Caco-2 (cell line): ENCODE measurements around the gene RNF11. TPM values are rescaled to one million over a fixed set of nuclear protein-coding genes. Genes with fewer than 3 reads are reported as not detected.

Experiments used
- BruUV-seq: library from RNA; stranded (reverse); fragments of 400-500 nt; replicated peaks from 2 replicates; lab custom pipeline; 2021; lab: Mats Ljungman, UMichigan
- CTCF ChIA-PET: fragments of 300-600 bp; sonication (Branson Sonifier 250); formaldehyde crosslinking; loops from one replicate; lab custom pipeline; 2022; ENCODE audit warnings: antibody characterized with exemption; lab: Charles Lee
- POLR2A ChIA-PET: fragments of 300-600 bp; sonication (Branson Sonifier 250); formaldehyde crosslinking; loops from one replicate; lab custom pipeline; 2022; ENCODE audit warnings: antibody characterized with exemption; lab: Charles Lee
- DNase-seq, 2 experiments: peaks; one replicate each; pipeline versions ENCODE4 v3.0.0 to v3.0.0-alpha.2; 2020 to 2022
- H3K27me3 ChIP-seq: replicated peaks from 2 replicates; pipeline ENCODE4 v1.6.0; 2011; ENCODE audit warnings: low read length; ENCODE audit not compliant: control insufficient read depth, insufficient read depth
- H3K36me3 ChIP-seq: 2 replicates; pipeline ENCODE4 v1.5.1; 2011; ENCODE audit warnings: low read length; ENCODE audit not compliant: control insufficient read depth, insufficient read depth
- H3K4me1 ChIP-seq: fragments of 250-450 bp; sonication (Bioruptor Pico); 2 replicates; pipeline ENCODE4 v1.5.1; 2020; ENCODE audit warnings: mild to moderate bottlenecking
- H3K4me3 ChIP-seq: 2 replicates; pipeline ENCODE4 v1.5.1; 2011; ENCODE audit warnings: low read depth, mild to moderate bottlenecking, control low read depth, low read length
- H3K9me3 ChIP-seq: fragments of 250-450 bp; sonication (Bioruptor Pico); 2 replicates; pipeline ENCODE4 v1.5.1; 2020; ENCODE audit warnings: mild to moderate bottlenecking, moderate library complexity
- H3K27ac Mint-ChIP-seq: one replicate; pipeline ENCODE4 v1.8.0; 2022; ENCODE audit warnings: mixed read lengths; ENCODE audit not compliant: unreplicated experiment
- H3K27me3 Mint-ChIP-seq: one replicate; pipeline ENCODE4 v1.8.0; 2022; ENCODE audit warnings: mixed read lengths; ENCODE audit not compliant: insufficient read depth, unreplicated experiment
- H3K36me3 Mint-ChIP-seq: one replicate; pipeline ENCODE4 v1.8.0; 2022; ENCODE audit warnings: mild to moderate bottlenecking, mixed read lengths; ENCODE audit not compliant: insufficient read depth, unreplicated experiment
- H3K4me1 Mint-ChIP-seq: one replicate; pipeline ENCODE4 v1.8.0; 2022; ENCODE audit warnings: low read depth, mixed read lengths; ENCODE audit not compliant: unreplicated experiment
- H3K4me3 Mint-ChIP-seq: one replicate; pipeline ENCODE4 v1.8.0; 2022; ENCODE audit warnings: mild to moderate bottlenecking, moderate library complexity, mixed read lengths; ENCODE audit not compliant: unreplicated experiment
- H3K9me3 Mint-ChIP-seq: one replicate; pipeline ENCODE4 v1.8.0; 2022; ENCODE audit warnings: mixed read lengths; ENCODE audit not compliant: unreplicated experiment
- CTCF ChIP-seq, 2 experiments: fragments of 200-600 bp in 1 of 2; IDR thresholded peaks; 1 replicate in 1 of 2; 2 replicates in 1 of 2; pipeline versions ENCODE4 v1.5.1 to v1.8.0; 2011 to 2022; ENCODE audit warnings: antibody characterized with exemption in 1 of 2, control low read depth in 1 of 2, inconsistent platforms in 1 of 2, low read depth in 1 of 2, low read length in 1 of 2, mild to moderate bottlenecking in 1 of 2, moderate library complexity in 1 of 2; ENCODE audit not compliant: insufficient read depth in 1 of 2, severe bottlenecking in 1 of 2, unreplicated experiment in 1 of 2
- intact Hi-C: fragments of 100-400 bp; cut with micrococcal nuclease; formaldehyde crosslinking; loops from one replicate; pipeline ENCODE4 v1.10.0; 2022; ENCODE audit not compliant: unreplicated experiment
- total RNA-seq: library from RNA; stranded (reverse); gene quantifications from 2 replicates; pipeline ENCODE4 v1.2.3, GENCODE V29; 2022

RNF11 gene
- total RNA-seq, 1 experiment from 2014 or later: 44.1 TPM

GRCh38 chr1:51238034-51238403 is 1.9 kb downstream of the RNF11 start:
- H3K4me1 Mint-ChIP-seq: peaks cover 19% of the 10 kb centered on the region
- H3K9me3 ChIP-seq: no peaks in the 10 kb centered on the region
- POLR2A ChIA-PET: no interaction called here
- no peaks in the 10 kb centered on the region for H3K4me1 ChIP-seq
- H3K27me3 ChIP-seq: no peaks in the 10 kb centered on the region
- no peaks in the 10 kb centered on the region for H3K27me3 Mint-ChIP-seq
- H3K4me3 Mint-ChIP-seq: no peak overlapping the region
- no peak overlapping the region for H3K27ac Mint-ChIP-seq
- no peak for TF ChIP-seq CTCF (IDR thresholded peaks at IDR 0.05; ENCODE audit: insufficient read depth in 1 of 2, low read depth in 1 of 2, low read length in 1 of 2, severe bottlenecking in 1 of 2, unreplicated experiment in 1 of 2)
- no peaks in the 10 kb centered on the region for H3K36me3 ChIP-seq
- peak in 1 of 2 experiments; percentile 20 for DNase-seq
- intact Hi-C loops: loop anchor here (1.0 kb wide), 1 partner anchor 59 kb away; no protein-coding TSS in a partner anchor
- BruUV-seq: no TSS peak
- CTCF ChIA-PET: no interaction called here
- H3K36me3 Mint-ChIP-seq: no peaks in the 10 kb centered on the region
- no peaks in the 10 kb centered on the region for H3K9me3 Mint-ChIP-seq
- H3K4me3 ChIP-seq: peak overlapping the region; percentile 69; the same call in 1 of the 2 replicates

- no peak for DNase-seq
- Mint-ChIP-seq H3K27me3 (no peaks in the 10 kb centered on the region), H3K4me3 (no peak overlapping the region), H3K4me1 (peaks cover 12% of the 10 kb centered on the region), H3K36me3 (no peaks in the 10 kb centered on the region), H3K27ac (no peak overlapping the region), H3K9me3 (no peaks in the 10 kb centered on the region)
- intact Hi-C loops: no loop called here
- CTCF ChIA-PET: no interaction called here
- no peak for TF ChIP-seq CTCF (IDR thresholded peaks at IDR 0.05; ENCODE audit: insufficient read depth in 1 of 2, low read depth in 1 of 2, low read length in 1 of 2, severe bottlenecking in 1 of 2, unreplicated experiment in 1 of 2)
- Histone ChIP-seq H3K4me3 (no peak overlapping the region), H3K9me3 (no peaks in the 10 kb centered on the region), H3K36me3 (no peaks in the 10 kb centered on the region), H3K4me1 (no peaks in the 10 kb centered on the region), H3K27me3 (no peaks in the 10 kb centered on the region)
- no TSS peak for BruUV-seq
- POLR2A ChIA-PET: no interaction called here
Measured at GRCh38 chr1:51240084-51240483, 4.0 kb downstream of the RNF11 start.

GRCh38 chr1:51241119-51241518 is 5.0 kb downstream of the RNF11 start:
- DNase-seq: no peak
- Histone ChIP-seq H3K9me3 (no peaks in the 10 kb centered on the region), H3K4me1 (no peaks in the 10 kb centered on the region), H3K27me3 (no peaks in the 10 kb centered on the region), H3K36me3 (no peaks in the 10 kb centered on the region), H3K4me3 (no peak overlapping the region)
- Mint-ChIP-seq H3K4me3 (no peak overlapping the region), H3K9me3 (no peaks in the 10 kb centered on the region), H3K27me3 (no peaks in the 10 kb centered on the region), H3K36me3 (no peaks in the 10 kb centered on the region), H3K27ac (no peak overlapping the region), H3K4me1 (peaks cover 12% of the 10 kb centered on the region)
- ChIA-PET CTCF (no interaction called here), POLR2A (no interaction called here)
- no peak for TF ChIP-seq CTCF (IDR thresholded peaks at IDR 0.05; ENCODE audit: insufficient read depth in 1 of 2, low read depth in 1 of 2, low read length in 1 of 2, severe bottlenecking in 1 of 2, unreplicated experiment in 1 of 2)
- intact Hi-C loops: no loop called here
- BruUV-seq: no TSS peak
